ENCODE data around the gene VENTX.

Gene VENTX

DNA sequence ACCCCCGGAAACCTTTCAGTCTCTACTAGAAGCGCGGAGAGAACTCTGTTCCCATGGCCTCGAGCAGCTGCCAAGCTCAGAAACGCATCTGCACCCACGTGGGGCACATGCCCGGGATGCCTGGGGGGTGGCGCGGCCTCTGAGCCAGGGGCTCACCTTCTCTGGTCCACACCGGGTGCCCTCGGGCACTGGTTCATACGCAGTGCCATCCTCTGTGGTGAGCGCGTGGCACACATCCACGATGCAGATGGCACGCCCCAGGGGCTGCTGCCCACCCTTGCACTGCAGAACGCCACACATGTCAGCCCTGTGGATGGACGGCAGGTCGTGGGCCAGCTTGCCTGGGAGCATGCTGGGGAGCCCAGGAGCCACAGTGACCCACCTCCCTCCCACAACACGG, 32.5 kb downstream of the VENTX start:
- Histone ChIP-seq H3K4me1 (ENCODE audit: insufficient read depth, low read length) (no peaks in the 10 kb centered on the region), H3K27me3 (ENCODE audit: insufficient read depth, low read length) (no peaks in the 10 kb centered on the region), H3K27ac (ENCODE audit: low read depth, low read length) (no peak overlapping the region), H3K9ac (ENCODE audit: low read depth, low read length) (no peak overlapping the region), H3K36me3 (ENCODE audit: insufficient read depth, low read length) (no peaks in the 10 kb centered on the region), H3K9me3 (ENCODE audit: insufficient read depth, low read depth, low read length) (no peaks in the 10 kb centered on the region), H3K4me3 (ENCODE audit: low read length) (no peak overlapping the region)
- WGBS, result 90% methylated on average over 20 of the region's 20 CpGs

DNA sequence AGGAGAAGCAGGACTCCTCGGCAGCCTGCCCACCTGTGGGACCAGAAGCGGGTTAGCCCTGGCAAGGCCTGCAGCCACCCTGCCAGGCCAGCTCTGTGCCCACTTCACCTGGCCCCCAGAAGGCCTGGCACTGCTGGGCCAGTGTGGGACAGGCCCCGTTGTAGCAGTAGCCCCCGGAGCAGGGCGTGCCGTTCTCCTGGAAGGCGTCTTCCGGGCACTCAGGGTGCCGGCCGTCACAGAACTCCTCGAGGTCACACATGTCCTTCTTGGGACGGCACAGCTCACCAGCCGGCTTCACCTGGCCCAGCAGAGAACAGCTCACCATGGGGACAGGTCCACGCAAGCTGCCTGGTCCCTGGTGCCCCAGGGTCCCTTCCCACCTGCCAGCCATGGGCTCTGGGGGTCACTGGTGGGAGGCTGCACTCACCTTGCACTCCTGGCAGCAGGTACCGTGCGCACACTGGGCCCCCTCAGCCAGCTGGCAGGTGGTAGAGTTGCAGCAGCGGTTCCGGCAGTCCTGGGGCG, 33.2 kb downstream of the VENTX start:
- no peak overlapping the region for H3K4me3 ChIP-seq (ENCODE audit: low read length)
- H3K4me1 ChIP-seq (ENCODE audit: insufficient read depth, low read length), result no peaks in the 10 kb centered on the region
- no peak overlapping the region for H3K9ac ChIP-seq (ENCODE audit: low read depth, low read length)
- H3K27me3 ChIP-seq (ENCODE audit: insufficient read depth, low read length), result peaks cover 3% of the 10 kb centered on the region
- 94% methylated on average over 19 of the region's 19 CpGs for WGBS
- no peaks in the 10 kb centered on the region for H3K36me3 ChIP-seq (ENCODE audit: insufficient read depth, low read length)
- H3K27ac ChIP-seq (ENCODE audit: low read depth, low read length), result no peak overlapping the region
- no peaks in the 10 kb centered on the region for H3K9me3 ChIP-seq (ENCODE audit: insufficient read depth, low read depth, low read length)

DNA sequence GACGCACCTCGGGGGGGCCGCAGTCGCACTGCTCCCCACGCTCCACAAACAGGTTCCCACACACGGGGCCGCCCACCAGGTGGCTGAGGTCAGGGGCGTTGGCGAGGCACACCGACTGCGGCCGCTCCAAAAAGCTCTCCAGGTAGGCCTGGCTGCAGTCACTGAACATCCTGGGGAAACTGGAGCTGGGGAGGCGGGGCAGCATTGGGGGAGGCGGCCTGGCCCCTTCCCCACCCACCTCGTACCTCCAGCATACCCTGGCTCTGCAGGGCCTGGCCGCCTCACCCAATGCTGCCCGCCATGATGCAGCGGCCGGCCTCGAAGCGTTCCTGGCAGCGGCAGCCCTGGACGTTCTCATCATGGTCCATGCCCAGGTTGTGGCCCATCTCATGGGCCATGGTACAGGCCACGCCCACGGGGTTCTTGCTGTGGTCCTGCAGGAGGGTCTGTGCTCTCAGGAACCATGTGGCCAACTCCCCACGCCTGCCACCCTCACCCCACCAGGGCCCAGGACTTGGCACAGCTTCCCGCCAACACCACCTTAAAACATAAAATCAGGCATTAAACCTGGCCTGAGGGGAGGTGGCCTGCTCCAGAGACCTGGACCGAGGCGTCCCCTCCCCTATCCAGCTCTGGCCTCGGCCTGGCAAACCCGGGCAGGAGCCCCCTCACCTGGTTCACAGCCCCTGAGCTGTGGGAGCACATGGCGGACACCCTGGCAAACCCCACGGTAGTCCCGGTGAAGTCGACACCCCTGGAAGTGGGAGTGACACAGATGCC, 34.1 kb downstream of the VENTX start:
- no peak overlapping the region for H3K27ac ChIP-seq (ENCODE audit: low read depth, low read length)
- H3K9ac ChIP-seq (ENCODE audit: low read depth, low read length), result no peak overlapping the region
- WGBS, result 83% methylated on average over 35 of the region's 35 CpGs
- H3K36me3 ChIP-seq (ENCODE audit: insufficient read depth, low read length), result no peaks in the 10 kb centered on the region
- peaks cover 12% of the 10 kb centered on the region for H3K27me3 ChIP-seq (ENCODE audit: insufficient read depth, low read length)
- H3K9me3 ChIP-seq (ENCODE audit: insufficient read depth, low read depth, low read length), result no peaks in the 10 kb centered on the region
- H3K4me1 ChIP-seq (ENCODE audit: insufficient read depth, low read length), result 0 out of 2 replicates have a peak, but pooled peaks cover 3% of the 10 kb centered on the region
- no peak overlapping the region for H3K4me3 ChIP-seq (ENCODE audit: low read length)

DNA sequence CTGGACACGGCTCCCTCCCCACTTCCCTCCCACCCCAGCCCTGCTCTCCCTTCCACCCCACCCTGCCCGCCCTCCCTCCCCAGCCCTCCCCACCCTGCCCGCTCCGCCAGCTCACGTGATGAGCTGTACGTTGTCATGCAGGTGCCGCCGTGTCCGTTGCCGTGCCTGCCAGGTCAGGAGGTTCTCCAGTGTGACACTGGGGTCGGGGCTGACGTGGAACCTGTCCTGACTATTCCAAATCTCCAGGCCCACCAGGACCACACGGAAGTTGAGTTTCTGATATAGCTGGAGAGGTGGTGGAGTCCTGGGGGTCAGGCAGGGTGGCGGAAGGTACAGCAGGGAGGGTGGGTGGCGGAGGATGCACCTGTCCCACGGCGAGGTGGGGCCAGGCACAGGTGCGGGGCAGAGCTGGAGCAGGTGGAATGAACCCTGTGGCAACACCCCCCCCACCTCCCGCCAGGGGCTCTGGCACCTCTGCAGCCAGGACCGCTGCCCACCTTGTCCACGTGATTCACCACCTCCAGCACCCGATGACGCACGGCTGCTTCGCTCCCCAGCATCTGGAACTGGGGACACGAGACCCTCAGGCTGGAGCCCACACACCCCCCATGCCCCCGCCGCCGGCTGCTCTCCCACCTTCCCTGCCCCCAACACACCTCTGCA, 34.8 kb downstream of the VENTX start:
- H3K9ac ChIP-seq (ENCODE audit: low read depth, low read length), result no peak overlapping the region
- H3K27ac ChIP-seq (ENCODE audit: low read depth, low read length), result no peak overlapping the region
- WGBS, result 83% methylated on average over 27 of the region's 29 CpGs
- H3K4me1 ChIP-seq (ENCODE audit: insufficient read depth, low read length), result 0 out of 2 replicates have a peak, but pooled peaks cover 3% of the 10 kb centered on the region
- no peaks in the 10 kb centered on the region for H3K9me3 ChIP-seq (ENCODE audit: insufficient read depth, low read depth, low read length)
- no peak overlapping the region for H3K4me3 ChIP-seq (ENCODE audit: low read length)
- no peaks in the 10 kb centered on the region for H3K36me3 ChIP-seq (ENCODE audit: insufficient read depth, low read length)
- H3K27me3 ChIP-seq (ENCODE audit: insufficient read depth, low read length), result peaks cover 12% of the 10 kb centered on the region

DNA sequence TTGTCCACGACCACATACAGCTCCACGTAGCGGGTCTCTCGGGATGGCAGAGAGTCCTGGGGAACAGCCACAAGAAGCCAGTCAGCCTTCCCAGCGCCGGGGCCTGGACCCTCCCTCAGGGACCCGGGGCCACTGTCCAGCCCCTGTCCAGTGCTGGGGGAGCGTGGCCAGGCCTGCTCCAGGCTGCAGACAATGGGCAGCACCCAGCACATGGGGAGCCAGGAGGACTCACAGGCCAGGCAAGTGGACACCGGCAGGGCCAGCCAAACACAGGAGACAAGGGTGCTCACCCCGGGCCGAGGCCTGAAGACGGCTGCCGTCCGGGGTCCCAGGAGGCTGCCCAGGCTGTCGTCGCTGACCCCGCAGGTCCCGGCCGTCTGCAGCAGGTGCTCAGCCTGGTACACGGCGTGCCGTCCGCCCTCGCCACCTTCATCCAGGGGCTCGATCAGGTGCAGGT, 35.3 kb downstream of the VENTX start:
- Histone ChIP-seq H3K9ac (ENCODE audit: low read depth, low read length) (no peak overlapping the region), H3K4me3 (ENCODE audit: low read length) (no peak overlapping the region), H3K9me3 (ENCODE audit: insufficient read depth, low read depth, low read length) (no peaks in the 10 kb centered on the region), H3K36me3 (ENCODE audit: insufficient read depth, low read length) (no peaks in the 10 kb centered on the region), H3K27ac (ENCODE audit: low read depth, low read length) (no peak overlapping the region), H3K4me1 (ENCODE audit: insufficient read depth, low read length) (0 out of 2 replicates have a peak, but pooled peaks cover 3% of the 10 kb centered on the region), H3K27me3 (ENCODE audit: insufficient read depth, low read length) (peaks cover 12% of the 10 kb centered on the region)
- WGBS, result 93% methylated on average over 25 of the region's 25 CpGs

DNA sequence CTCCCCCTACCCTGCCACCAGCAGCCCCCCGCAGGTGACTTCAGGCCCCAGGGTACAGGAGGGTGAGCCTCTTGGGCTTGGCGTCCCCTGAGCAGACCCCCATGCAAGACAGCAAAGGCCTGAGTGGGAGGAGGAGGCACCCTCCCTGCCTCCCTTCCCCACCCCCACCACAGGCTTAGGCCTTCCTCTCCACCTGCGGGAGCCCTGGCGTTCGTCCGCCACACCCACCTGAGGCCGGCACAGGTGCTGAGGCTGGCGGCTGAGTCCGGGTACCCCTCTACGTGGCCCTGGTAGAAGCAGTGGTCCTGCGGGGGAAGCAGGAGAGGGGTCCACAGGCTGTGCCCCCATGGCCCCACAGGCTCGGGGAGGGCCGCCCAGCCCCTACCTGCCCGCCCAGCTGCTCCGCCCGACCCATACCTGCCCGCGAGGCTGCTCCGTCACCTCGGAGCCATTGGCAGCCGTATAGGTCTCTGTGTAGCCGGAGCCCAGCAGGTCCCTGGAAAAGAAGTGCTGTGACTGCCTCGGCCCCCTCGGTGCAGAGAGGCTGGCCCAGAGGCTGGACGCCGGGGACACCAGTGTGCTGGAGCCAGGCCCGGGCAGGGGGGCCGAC, 36.0 kb downstream of the VENTX start:
- H3K9ac ChIP-seq (ENCODE audit: low read depth, low read length), result no peak overlapping the region
- H3K27me3 ChIP-seq (ENCODE audit: insufficient read depth, low read length), result peaks cover 12% of the 10 kb centered on the region
- H3K4me3 ChIP-seq (ENCODE audit: low read length), result no peak overlapping the region
- no peaks in the 10 kb centered on the region for H3K9me3 ChIP-seq (ENCODE audit: insufficient read depth, low read depth, low read length)
- H3K4me1 ChIP-seq (ENCODE audit: insufficient read depth, low read length), result 0 out of 2 replicates have a peak, but pooled peaks cover 3% of the 10 kb centered on the region
- H3K36me3 ChIP-seq (ENCODE audit: insufficient read depth, low read length), result no peaks in the 10 kb centered on the region
- no peak overlapping the region for H3K27ac ChIP-seq (ENCODE audit: low read depth, low read length)
- 92% methylated on average over 27 of the region's 28 CpGs for WGBS

DNA sequence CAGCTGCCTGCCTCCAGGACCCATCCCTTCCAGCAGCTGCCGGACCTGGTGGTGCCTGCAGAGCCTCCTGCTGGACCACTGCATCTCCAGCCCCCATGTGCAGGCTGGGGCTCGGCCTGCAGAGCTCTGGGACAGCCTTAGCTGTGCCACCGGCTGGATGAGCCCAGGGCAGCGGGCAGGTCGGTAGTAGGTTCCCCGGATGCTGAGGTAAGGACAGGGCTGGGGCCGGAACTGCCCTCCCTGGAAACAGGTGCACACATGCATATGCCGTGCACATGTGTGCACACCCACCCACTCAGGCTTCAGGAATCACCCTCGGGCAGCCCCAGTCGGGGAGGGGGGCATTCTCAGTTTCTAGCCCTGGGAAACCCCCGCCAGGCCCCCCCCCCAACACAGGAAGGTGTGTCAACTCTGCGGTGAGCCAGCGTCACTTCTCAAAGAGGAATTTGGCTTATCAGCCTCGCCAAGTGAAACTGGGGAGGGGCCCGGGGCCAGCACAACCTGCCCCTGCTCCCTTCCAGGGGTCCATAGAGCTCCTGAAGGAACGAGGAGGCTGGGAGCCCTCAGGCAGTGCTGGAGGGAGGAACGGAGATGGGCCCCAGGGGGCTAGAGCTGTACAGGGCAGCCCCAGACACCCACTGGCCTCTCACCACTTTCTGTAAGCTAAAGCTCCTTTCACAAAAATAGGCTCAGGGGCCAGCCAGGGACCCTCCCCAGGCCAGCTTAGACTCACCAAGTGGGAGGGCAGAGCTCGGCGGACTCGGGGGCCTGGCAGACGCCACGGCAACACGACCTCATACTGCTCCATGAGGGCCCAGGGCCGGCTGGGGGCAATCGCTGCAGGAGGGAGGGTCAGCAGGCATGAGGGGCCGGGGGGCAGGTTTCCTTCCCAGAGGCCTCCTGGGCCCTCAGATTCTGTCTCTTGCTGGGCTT, 37.4 kb downstream of the VENTX start:
- no peak overlapping the region for H3K9ac ChIP-seq (ENCODE audit: low read depth, low read length)
- no peak overlapping the region for H3K27ac ChIP-seq (ENCODE audit: low read depth, low read length)
- WGBS, result 69% methylated on average over 25 of the region's 26 CpGs
- H3K27me3 ChIP-seq (ENCODE audit: insufficient read depth, low read length), result peaks cover 12% of the 10 kb centered on the region
- H3K36me3 ChIP-seq (ENCODE audit: insufficient read depth, low read length), result peaks cover 9% of the 10 kb centered on the region; the same call in 1 of the 2 replicates
- H3K4me1 ChIP-seq (ENCODE audit: insufficient read depth, low read length), result 0 out of 2 replicates have a peak, but pooled peaks cover 3% of the 10 kb centered on the region
- no peaks in the 10 kb centered on the region for H3K9me3 ChIP-seq (ENCODE audit: insufficient read depth, low read depth, low read length)
- H3K4me3 ChIP-seq (ENCODE audit: low read length), result no peak overlapping the region

DNA sequence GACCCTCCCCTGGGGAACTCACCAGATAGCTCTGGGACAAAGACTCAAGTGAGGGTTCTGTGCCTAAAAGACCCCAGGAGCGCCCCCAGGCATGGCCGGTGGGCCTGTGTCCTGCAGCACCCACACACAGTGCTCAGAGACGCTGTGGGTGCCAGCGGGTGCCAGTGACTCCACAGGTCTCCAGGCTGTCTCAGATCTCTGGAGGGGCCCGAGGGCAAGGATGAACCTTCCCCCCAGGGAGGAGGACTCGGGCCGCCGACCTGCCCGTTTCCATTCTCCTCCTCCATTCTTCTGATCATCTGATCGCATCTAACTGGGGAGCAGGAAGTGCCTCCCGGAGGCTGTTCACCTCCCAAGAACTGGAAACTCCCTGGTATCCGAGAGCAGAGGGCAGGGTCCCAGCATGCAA, 38.0 kb downstream of the VENTX start:
- Histone ChIP-seq H3K9me3 (ENCODE audit: insufficient read depth, low read depth, low read length) (no peaks in the 10 kb centered on the region), H3K4me1 (ENCODE audit: insufficient read depth, low read length) (0 out of 2 replicates have a peak, but pooled peaks cover 3% of the 10 kb centered on the region), H3K4me3 (ENCODE audit: low read length) (no peak overlapping the region; the same call in 1 of the 2 replicates), H3K27ac (ENCODE audit: low read depth, low read length) (no peak overlapping the region), H3K9ac (ENCODE audit: low read depth, low read length) (no peak overlapping the region), H3K27me3 (ENCODE audit: insufficient read depth, low read length) (peaks cover 12% of the 10 kb centered on the region), H3K36me3 (ENCODE audit: insufficient read depth, low read length) (peaks cover 15% of the 10 kb centered on the region; the same call in 1 of the 2 replicates)
- WGBS, result 46% methylated on average over 12 of the region's 12 CpGs

DNA sequence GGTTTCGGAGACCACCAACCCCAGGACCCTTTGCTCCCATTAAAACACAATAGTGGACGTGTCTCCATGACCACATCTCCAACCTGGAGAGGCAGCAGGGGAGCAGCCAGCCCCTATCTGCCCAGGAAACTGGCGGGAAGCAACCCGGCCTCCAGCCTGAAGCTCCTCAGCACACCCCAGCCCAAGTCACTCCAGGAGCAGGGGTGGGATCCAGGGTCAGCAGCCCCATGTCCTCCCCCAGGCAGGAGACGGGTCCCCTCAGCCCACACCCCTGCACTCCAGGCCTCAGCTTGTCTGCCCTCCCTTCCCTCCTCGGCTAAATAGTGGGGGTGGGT, 38.4 kb downstream of the VENTX start:
- no peak overlapping the region for H3K9ac ChIP-seq (ENCODE audit: low read depth, low read length)
- H3K36me3 ChIP-seq (ENCODE audit: insufficient read depth, low read length), result peaks cover 15% of the 10 kb centered on the region; the same call in 1 of the 2 replicates
- no peak overlapping the region for H3K27ac ChIP-seq (ENCODE audit: low read depth, low read length)
- no peaks in the 10 kb centered on the region for H3K9me3 ChIP-seq (ENCODE audit: insufficient read depth, low read depth, low read length)
- 51% methylated on average over 6 of the region's 6 CpGs for WGBS
- H3K4me3 ChIP-seq (ENCODE audit: low read length), result peak overlapping the region; percentile 53
- peaks cover 12% of the 10 kb centered on the region for H3K27me3 ChIP-seq (ENCODE audit: insufficient read depth, low read length)
- 0 out of 2 replicates have a peak, but pooled peaks cover 3% of the 10 kb centered on the region for H3K4me1 ChIP-seq (ENCODE audit: insufficient read depth, low read length)

DNA sequence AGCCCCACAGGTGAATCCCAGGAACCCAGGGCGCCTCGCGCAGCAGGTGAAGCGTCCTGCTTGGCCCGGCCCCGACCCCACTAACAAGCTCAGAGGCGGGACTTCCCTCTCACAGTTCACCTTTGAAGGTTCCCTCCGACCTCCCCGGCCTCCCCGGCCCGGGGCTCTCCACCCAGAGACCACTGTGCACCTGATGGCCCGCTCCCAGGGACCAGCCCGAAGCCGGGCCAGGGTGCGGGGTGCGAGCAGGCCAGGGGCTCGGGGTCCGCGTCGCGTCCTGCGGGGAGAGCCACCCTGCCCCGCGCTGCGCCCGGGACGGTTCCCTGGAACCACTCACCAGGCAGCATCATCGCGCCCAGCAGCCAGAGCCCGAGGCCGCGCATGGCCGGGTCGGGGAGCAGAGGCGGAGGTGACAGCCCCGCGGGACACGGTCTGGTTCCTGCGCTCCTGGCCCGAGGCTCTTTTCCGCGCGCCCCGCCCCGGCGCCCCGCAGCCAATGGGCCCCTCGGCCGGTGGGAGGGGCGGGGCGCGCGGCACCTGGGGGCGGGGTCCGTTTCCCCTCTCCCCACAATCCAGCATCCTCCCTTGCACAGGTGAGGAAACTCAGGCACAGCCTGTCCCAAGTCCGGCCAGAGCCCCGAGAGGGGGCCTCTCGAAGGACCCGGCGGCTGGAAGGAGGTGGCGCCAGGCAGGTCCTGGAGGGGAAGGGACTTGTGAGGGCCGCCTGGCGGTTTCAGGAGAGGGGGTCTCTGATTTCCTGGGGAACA, 39.0 kb downstream of the VENTX start, which contains the start of gene ADAM8:
Gene ADAM8 (minus strand): TSS at position 434 of the 767 bp plus-strand sequence. CDS start 51 bp downstream, at position 383.
- Histone ChIP-seq H3K27ac (ENCODE audit: low read depth, low read length) (no peak within 1 kb of the TSS), H3K4me1 (ENCODE audit: insufficient read depth, low read length) (0 out of 2 replicates have a peak, but pooled peaks cover 3% of the 10 kb centered on the region), H3K27me3 (ENCODE audit: insufficient read depth, low read length) (peaks cover 12% of the 10 kb centered on the region), H3K36me3 (ENCODE audit: insufficient read depth, low read length) (peaks cover 20% of the 10 kb centered on the region), H3K9ac (ENCODE audit: low read depth, low read length) (no peak within 1 kb of the TSS; the same call in 1 of the 2 replicates), H3K9me3 (ENCODE audit: insufficient read depth, low read depth, low read length) (no peaks in the 10 kb centered on the region), H3K4me3 (ENCODE audit: low read length) (peak within 1 kb of the TSS; percentile 53)
- WGBS, result 8% methylated on average over 62 of the region's 63 CpGs
